NOMO-1 (cell line): ENCODE results near the gene GNB2.
"Not testable (repeated sequence)": the region's sequence is repeated elsewhere in the genome, so short reads cannot be mapped to it uniquely, and the experiment has no call there.

Experiments
- DNase-seq, 2 experiments: peaks; one replicate each; lab custom pipeline; 2025; ENCODE audit not compliant: unreplicated experiment in 2 of 2; lab: John Stamatoyannopoulos, UW

GNB2 gene

DNA sequence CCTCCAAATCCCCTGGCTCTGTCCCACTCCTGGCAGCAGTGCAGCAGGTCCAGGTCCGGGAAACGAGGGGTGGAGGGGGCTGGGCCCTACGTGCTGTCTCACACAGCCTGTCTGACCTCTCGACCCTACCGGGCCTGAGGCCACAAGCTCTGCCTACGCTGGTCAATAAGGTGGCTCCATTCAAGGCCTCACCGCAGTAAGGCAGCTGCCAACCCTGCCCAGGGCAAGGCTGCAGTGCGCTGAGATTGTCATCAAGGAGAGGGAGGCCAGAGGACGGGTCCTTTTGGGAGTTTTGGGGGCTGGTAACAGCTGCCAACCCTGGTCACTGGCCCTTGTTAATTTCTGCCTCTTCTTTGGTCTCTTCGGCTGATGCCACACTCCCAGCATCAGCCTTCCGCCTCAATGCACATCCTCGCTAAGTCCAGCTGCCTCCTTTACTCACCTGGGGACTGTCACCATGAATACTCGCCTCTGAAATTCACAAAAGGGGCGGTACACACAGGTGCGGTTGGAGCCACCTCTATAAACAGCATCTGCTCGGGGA lies 50.3 kb downstream of the GNB2 start:
- no peak for DNase-seq

DNA sequence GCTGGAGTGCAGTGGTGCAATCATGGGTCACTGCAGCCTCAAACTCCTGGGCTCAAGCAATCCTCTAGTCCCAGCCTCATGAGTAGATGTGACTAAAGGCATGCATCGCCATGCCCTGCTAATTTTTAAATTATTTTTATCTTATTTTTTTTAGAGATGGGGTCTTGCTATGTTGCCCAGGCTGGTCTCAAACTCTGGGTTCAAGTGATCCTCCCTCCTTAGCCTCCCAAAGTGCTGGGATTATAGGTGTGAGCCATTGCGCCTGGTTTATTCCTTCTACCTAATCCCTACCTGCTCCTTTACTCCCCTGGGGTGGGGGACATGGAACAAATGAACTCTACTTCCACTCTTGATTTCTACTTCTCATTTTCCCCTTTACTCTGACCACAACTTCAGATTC lies 50.8 kb downstream of the GNB2 start:
- DNase-seq, result not testable (repeated sequence)

- no peak for DNase-seq
Measured at GRCh38 chr7:100726996-100727761, 53.6 kb downstream of the GNB2 start.

GRCh38 chr7:100728196-100728595 lies 54.7 kb downstream of the GNB2 start:
- DNase-seq, result no peak
